SKM-1 treated with dmso at 0.1 percent for 144 hours (cell line): ENCODE data around the gene FOXO1.

Source experiments
- DNase-seq: peaks from one replicate; lab custom pipeline; 2025; ENCODE audit not compliant: unreplicated experiment; lab: John Stamatoyannopoulos, UW

FOXO1 gene

GRCh38 chr13:40517486-40518480 is 148.7 kb downstream of the FOXO1 start:
- no peak for DNase-seq

GRCh38 chr13:40515702-40516101 is 150.7 kb downstream of the FOXO1 start:
- no peak for DNase-seq

- DNase-seq = no peak
Observed at GRCh38 chr13:40514802-40515201, 151.6 kb downstream of the FOXO1 start.

- no peak for DNase-seq
Observed at GRCh38 chr13:40509876-40510275, 156.6 kb downstream of the FOXO1 start.

- DNase-seq = no peak
Observed at GRCh38 chr13:40508767-40509342, 157.6 kb downstream of the FOXO1 start.

- no peak for DNase-seq
Observed at GRCh38 chr13:40508127-40508526, 158.3 kb downstream of the FOXO1 start.

- DNase-seq = no peak
Observed at GRCh38 chr13:40506592-40507446, 159.6 kb downstream of the FOXO1 start.
